NCI-H69 (cell line): ENCODE measurements around the gene PLCXD3.

ENCODE experiments used
- DNase-seq: peaks from one replicate; lab custom pipeline; 2025; lab: John Stamatoyannopoulos, UW

PLCXD3 gene

GRCh38 chr5:41414598-41414997 lies 95.8 kb downstream of the PLCXD3 start:
- DNase-seq: no peak

- DNase-seq: no peak
These were observed 97.3 kb downstream of the PLCXD3 start for GRCh38 chr5:41413074-41413473.

- no peak for DNase-seq
These were observed 97.9 kb downstream of the PLCXD3 start for GRCh38 chr5:41412496-41412895.

- DNase-seq: no peak
These were observed 99.7 kb downstream of the PLCXD3 start for GRCh38 chr5:41410737-41411136.

GRCh38 chr5:41410307-41410706 lies 100.1 kb downstream of the PLCXD3 start:
- no peak for DNase-seq

- DNase-seq: no peak
These were observed 101.5 kb downstream of the PLCXD3 start for GRCh38 chr5:41408676-41409443.

GRCh38 chr5:41406936-41407335 lies 103.5 kb downstream of the PLCXD3 start:
- no peak for DNase-seq

- no peak for DNase-seq
These were observed 104.0 kb downstream of the PLCXD3 start for GRCh38 chr5:41406424-41406823.

GRCh38 chr5:41404757-41405156 lies 105.6 kb downstream of the PLCXD3 start:
- no peak for DNase-seq

- DNase-seq: no peak
These were observed 106.6 kb downstream of the PLCXD3 start for GRCh38 chr5:41403846-41404245.

GRCh38 chr5:41402845-41403244 lies 107.6 kb downstream of the PLCXD3 start:
- no peak for DNase-seq

GRCh38 chr5:41399839-41400238 lies 110.6 kb downstream of the PLCXD3 start:
- no peak for DNase-seq

- no peak for DNase-seq
These were observed 118.4 kb downstream of the PLCXD3 start for GRCh38 chr5:41392016-41392415.

- no peak for DNase-seq
These were observed 135.8 kb downstream of the PLCXD3 start for GRCh38 chr5:41374631-41375030.

GRCh38 chr5:41373230-41373629 lies 137.2 kb downstream of the PLCXD3 start:
- DNase-seq: no peak

- no peak for DNase-seq
These were observed 138.7 kb downstream of the PLCXD3 start for GRCh38 chr5:41371738-41372137.

- no peak for DNase-seq
These were observed 139.9 kb downstream of the PLCXD3 start for GRCh38 chr5:41370482-41370881.

GRCh38 chr5:41369799-41370198 lies 140.6 kb downstream of the PLCXD3 start:
- no peak for DNase-seq

- DNase-seq: peak; percentile 1
These were observed 142.2 kb downstream of the PLCXD3 start for GRCh38 chr5:41368158-41368557.

- DNase-seq: no peak
These were observed 145.0 kb downstream of the PLCXD3 start for GRCh38 chr5:41365369-41365768.

- DNase-seq: no peak
These were observed 146.1 kb downstream of the PLCXD3 start for GRCh38 chr5:41364346-41364745.

- DNase-seq: no peak
These were observed 146.9 kb downstream of the PLCXD3 start for GRCh38 chr5:41363343-41363986.

GRCh38 chr5:41356786-41357185 lies 153.6 kb downstream of the PLCXD3 start:
- peak; percentile 31 for DNase-seq

- DNase-seq: no peak
These were observed 160.6 kb downstream of the PLCXD3 start for GRCh38 chr5:41349846-41350245.
